ENCODE measurements around the gene HLA-DPB1. TPM values are rescaled to one million over a fixed set of nuclear protein-coding genes. Genes with fewer than 3 reads are reported as not detected.
"Not testable (repeated sequence)": the region's sequence is repeated elsewhere in the genome, so short reads cannot be mapped to it uniquely, and the experiment has no call there.

HLA-DPB1 gene
- total RNA-seq, 1 donor = 9.1 TPM

DNA sequence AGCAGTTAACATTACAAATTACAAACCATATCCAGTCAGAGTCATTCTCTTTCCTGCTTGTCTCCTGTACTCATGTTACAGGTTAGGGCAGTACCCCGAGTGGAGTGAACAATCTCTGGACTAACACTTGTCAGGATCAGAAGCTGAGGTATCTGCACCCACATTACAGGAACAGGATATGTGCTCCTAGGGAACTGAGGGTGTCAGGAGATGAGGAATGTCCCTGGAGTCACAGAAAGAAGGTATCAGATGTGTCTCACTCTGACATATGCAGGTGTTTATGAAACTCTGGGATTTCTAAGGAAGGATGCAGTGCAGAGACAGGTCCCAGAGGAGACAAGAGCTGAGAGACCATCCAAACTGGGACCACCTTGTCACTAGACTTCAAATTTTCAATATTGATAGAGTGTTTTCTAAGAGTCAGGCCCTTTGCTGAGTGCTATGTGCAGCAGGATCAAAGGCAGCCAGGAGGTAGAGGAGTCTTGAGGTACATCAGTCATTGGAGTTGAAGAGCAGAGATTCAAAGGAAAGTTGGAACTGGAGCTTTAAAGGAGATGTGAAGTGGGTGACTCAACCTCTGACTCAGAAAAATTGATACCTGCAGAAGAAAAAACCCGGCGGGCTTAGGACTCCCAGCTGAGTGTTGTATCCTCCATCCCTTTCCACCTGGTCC, 12.6 kb downstream of the HLA-DPB1 start:
- H3K4me3 ChIP-seq (ENCODE audit: low read depth, low read length) = no peak overlapping the region
- TF ChIP-seq, protein P1, sequence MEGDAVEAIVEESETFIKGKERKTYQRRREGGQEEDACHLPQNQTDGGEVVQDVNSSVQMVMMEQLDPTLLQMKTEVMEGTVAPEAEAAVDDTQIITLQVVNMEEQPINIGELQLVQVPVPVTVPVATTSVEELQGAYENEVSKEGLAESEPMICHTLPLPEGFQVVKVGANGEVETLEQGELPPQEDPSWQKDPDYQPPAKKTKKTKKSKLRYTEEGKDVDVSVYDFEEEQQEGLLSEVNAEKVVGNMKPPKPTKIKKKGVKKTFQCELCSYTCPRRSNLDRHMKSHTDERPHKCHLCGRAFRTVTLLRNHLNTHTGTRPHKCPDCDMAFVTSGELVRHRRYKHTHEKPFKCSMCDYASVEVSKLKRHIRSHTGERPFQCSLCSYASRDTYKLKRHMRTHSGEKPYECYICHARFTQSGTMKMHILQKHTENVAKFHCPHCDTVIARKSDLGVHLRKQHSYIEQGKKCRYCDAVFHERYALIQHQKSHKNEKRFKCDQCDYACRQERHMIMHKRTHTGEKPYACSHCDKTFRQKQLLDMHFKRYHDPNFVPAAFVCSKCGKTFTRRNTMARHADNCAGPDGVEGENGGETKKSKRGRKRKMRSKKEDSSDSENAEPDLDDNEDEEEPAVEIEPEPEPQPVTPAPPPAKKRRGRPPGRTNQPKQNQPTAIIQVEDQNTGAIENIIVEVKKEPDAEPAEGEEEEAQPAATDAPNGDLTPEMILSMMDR (IDR thresholded peaks at IDR 0.05; ENCODE audit: insufficient read depth, low read depth, low read length) = no peak
- DNase-seq (ENCODE audit: low read depth) = no peak

DNA sequence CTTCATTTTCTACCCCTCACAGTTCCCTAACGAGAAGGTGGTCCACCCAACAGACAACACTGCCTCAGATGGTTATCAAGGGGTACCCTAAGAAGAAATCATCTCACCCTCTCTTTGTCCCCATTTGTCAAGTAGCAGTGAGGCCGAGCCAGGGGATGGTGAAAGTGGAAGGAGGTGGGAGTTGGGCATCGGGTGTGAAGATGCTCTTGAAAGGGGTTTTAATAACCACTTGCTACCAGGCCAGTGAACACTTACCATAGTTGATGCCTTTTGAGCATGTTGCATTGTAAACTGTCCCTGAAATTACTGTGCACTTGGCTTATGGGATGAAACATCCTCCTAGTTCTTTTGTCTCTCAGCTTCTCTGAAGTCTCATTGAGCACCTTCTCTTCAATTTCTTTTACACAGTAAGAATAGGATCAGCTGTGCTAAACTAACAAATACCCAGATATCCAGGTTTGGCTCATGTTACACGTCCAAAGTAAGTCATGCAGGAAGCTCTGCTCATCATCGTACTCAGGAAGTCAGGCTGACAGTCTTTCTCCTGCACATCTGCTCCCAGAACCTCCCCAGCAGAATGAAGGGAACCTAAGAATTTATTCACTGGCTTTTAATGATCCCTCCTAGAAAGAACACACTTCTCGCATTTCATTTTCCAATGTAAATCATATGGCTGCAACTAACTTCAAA, 13.3 kb downstream of the HLA-DPB1 start:
- peak; percentile 4 for DNase-seq (ENCODE audit: low read depth)

DNA sequence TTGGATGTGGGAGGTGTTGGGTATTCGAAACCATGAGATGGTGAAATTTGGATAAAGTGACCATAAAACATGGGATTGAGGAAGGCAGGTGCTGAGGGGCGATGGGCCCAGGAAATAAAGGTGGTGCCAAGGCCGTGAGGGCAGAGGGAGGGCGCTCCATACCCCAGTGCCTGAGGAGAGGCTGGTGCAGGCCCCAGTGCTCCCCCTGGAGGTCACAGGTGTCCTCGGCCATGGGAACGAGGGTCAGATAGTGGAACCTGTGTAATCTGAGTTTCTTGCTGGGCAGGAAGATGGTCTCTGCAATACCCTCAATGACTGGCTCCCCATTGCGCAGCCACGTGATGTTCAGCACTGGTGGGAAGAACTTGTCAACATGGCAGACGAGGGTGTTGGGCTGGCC, 16.2 kb downstream of the HLA-DPB1 start:
- DNase-seq (ENCODE audit: low read depth) = peak; percentile 6
- no peak overlapping the region for H3K4me3 ChIP-seq (ENCODE audit: low read depth, low read length)

More for the DNA sequence above, 13.3 kb downstream of the HLA-DPB1 start:
- H3K4me3 ChIP-seq (ENCODE audit: low read depth, low read length) = no peak overlapping the region
- TF ChIP-seq, protein P1 (IDR thresholded peaks at IDR 0.05; ENCODE audit: insufficient read depth, low read depth, low read length) = no peak

DNA sequence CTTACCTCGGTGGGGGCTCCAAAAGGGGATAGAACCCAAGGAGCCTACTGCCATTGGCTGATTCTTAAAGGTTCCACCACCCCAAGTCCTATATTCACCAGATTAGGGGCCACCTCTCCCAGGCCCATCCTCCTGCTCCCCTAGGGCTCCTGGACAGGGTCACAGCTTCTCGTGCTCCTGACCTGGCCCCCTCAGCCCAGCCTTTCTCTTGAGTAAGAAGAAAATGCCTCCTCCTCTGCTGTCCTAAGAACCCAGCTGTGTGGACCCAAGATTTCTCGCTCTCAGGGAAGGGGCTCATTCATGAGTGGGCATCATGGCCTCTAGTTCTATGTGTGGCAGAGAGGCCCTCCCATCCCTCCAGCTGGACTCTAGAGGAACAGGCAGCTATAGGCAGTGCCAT, 16.6 kb downstream of the HLA-DPB1 start:
- no peak overlapping the region for H3K4me3 ChIP-seq (ENCODE audit: low read depth, low read length)
- no peak for DNase-seq (ENCODE audit: low read depth)
- TF ChIP-seq, protein P1 (IDR thresholded peaks at IDR 0.05; ENCODE audit: insufficient read depth, low read depth, low read length) = no peak

More for the DNA sequence above, 16.2 kb downstream of the HLA-DPB1 start:
- TF ChIP-seq, protein P1 (IDR thresholded peaks at IDR 0.05; ENCODE audit: insufficient read depth, low read depth, low read length) = peak; percentile 52

DNA sequence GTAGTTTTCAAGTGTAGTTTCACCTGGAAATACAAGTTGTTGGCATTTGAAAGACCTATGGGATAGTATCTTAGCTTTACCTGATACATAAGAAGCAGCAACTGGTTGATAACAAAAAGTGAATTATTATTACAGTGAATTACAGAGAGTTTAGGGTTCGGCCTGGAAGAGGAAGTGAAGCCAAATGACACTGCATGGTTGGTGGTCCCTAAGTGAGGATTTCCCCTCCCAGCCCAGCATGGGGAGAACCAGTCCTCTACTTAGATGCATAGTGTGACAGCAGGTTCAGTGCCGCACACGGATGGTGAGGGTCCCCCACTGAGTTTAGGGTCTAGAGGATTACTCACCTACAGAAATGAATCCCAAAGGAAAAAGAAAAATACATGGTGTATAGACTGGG, 18.1 kb downstream of the HLA-DPB1 start:
- DNase-seq (ENCODE audit: low read depth) = no peak
- TF ChIP-seq, protein P1 (IDR thresholded peaks at IDR 0.05; ENCODE audit: insufficient read depth, low read depth, low read length) = no peak
- no peak overlapping the region for H3K4me3 ChIP-seq (ENCODE audit: low read depth, low read length)

DNA sequence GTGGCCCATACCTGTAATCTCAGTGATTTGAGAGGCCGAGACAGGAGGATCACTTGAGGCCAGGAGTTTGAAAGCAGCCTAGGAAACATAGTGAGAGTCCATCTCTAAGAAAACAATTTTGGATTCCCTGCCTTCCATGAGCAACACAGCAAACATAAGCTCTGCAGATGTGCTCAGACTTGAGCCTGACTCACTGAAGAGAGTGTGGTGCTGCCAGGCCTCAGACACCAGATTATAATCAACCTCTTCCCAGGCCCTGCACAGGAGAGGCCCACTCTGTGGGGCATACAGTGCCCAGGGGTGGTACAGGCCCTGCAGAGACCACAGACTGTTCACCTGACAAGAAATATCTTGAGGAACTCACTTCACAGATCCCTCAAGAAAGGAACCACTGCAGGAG, 19.9 kb downstream of the HLA-DPB1 start:
- H3K4me3 ChIP-seq (ENCODE audit: low read depth, low read length) = no peak overlapping the region
- no peak for DNase-seq (ENCODE audit: low read depth)
- TF ChIP-seq, protein P1 (IDR thresholded peaks at IDR 0.05; ENCODE audit: insufficient read depth, low read depth, low read length) = no peak

GRCh38 chr6:33101121-33101737, 25.4 kb downstream of the HLA-DPB1 start:
- DNase-seq (ENCODE audit: low read depth) = not testable (repeated sequence)

More at GRCh38 chr6:33101121-33101737, 25.4 kb downstream of the HLA-DPB1 start:
- H3K4me3 ChIP-seq (ENCODE audit: low read depth, low read length) = not testable (repeated sequence)
